ENCODE results near the gene BRCC3.
"Not testable (repeated sequence)": the region's sequence is repeated elsewhere in the genome, so short reads cannot be mapped to it uniquely, and the experiment has no call there.

BRCC3 gene

GRCh38 chrX:155144926-155145325 lies 73.6 kb downstream of the BRCC3 start:
- no peak for DNase-seq

GRCh38 chrX:155147612-155148011 lies 76.3 kb downstream of the BRCC3 start:
- not testable (repeated sequence) for DNase-seq

- DNase-seq: not testable (repeated sequence)
Measured at GRCh38 chrX:155148166-155148565, 76.9 kb downstream of the BRCC3 start.

- DNase-seq: peak in 1 of 2 donors; percentile 54
Measured at GRCh38 chrX:155148724-155149537, 77.6 kb downstream of the BRCC3 start.

- no peak for DNase-seq
Measured at GRCh38 chrX:155169881-155170280, 98.6 kb downstream of the BRCC3 start.
